K562 (cell line): ENCODE results near the gene BCL2L12. TPM values are rescaled to one million over a fixed set of nuclear protein-coding genes. Genes with fewer than 3 reads are reported as not detected.
A peak's percentile ranks its signal among the peaks of the same experiment; 100 is the strongest.

Source experiments
- DDX20 ChIP-seq: fragments of 450-650 bp; IDR thresholded peaks from 2 replicates; pipeline ENCODE4 v1.6.1; 2016; ENCODE audit warnings: missing genetic modification characterization, low read depth, mild to moderate bottlenecking, missing compliant biosample characterization, moderate library complexity
- HCFC1 ChIP-seq: IDR thresholded peaks from 2 replicates; pipeline ENCODE4 v1.6.1; 2012; ENCODE audit warnings: low read depth, low read length, improper control_type of control experiment
- HMG20B ChIP-seq: fragments of 250-450 bp; sonication (Bioruptor Pico); IDR thresholded peaks from 2 replicates; pipeline ENCODE4 v1.5.0; 2021; ENCODE audit warnings: mild to moderate bottlenecking
- KDM1A ChIP-seq, 2 experiments: fragments of 450-650 bp; IDR thresholded peaks; 2 replicates each; pipeline ENCODE4 v1.6.1; 2016; ENCODE audit warnings: mild to moderate bottlenecking in 2 of 2
- KDM2B ChIP-seq: fragments of 250-450 bp; sonication (Bioruptor Pico); IDR thresholded peaks from 2 replicates; pipeline ENCODE4 v1.8.0; 2021; ENCODE audit warnings: mild to moderate bottlenecking, moderate library complexity
- NCOA1 ChIP-seq: fragments of 450-650 bp; IDR thresholded peaks from 2 replicates; pipeline ENCODE4 v1.6.1; 2016; ENCODE audit warnings: low read depth
- PHF20 ChIP-seq: fragments of 450-650 bp; IDR thresholded peaks from 2 replicates; pipeline ENCODE4 v1.6.1; 2018; ENCODE audit not compliant: partially characterized antibody
- RBFOX2 ChIP-seq: fragments of 200-400 bp; formaldehyde crosslinking; IDR thresholded peaks from 2 replicates; pipeline ENCODE4 v1.6.1; 2017; ENCODE audit warnings: low read depth, mild to moderate bottlenecking, low read length, moderate library complexity
- RBM22 ChIP-seq: fragments of 200-400 bp; formaldehyde crosslinking; IDR thresholded peaks from 2 replicates; pipeline ENCODE4 v1.6.1; 2018; ENCODE audit warnings: low read length, low read depth; ENCODE audit not compliant: poor library complexity, severe bottlenecking
- SIN3A ChIP-seq, 2 experiments: fragments of 150-350 bp in 1 of 2; IDR thresholded peaks; 2 replicates each; pipeline ENCODE4 v1.6.1; 2011 to 2016; ENCODE audit warnings: borderline replicate concordance in 2 of 2, low read depth in 2 of 2, low read length in 2 of 2, mild to moderate bottlenecking in 2 of 2, moderate library complexity in 2 of 2; ENCODE audit not compliant: control insufficient read depth in 1 of 2
- SMARCA4 ChIP-seq: fragments of 450-650 bp; IDR thresholded peaks from 2 replicates; pipeline ENCODE4 v1.6.1; 2016
- ZNF197 ChIP-seq: fragments of 200-800 bp; sonication (Bioruptor generic); IDR thresholded peaks from 2 replicates; pipeline ENCODE4 v1.6.1; 2016; ENCODE audit warnings: low read depth, missing genetic modification characterization, missing compliant biosample characterization
- ZNF23 ChIP-seq: fragments of 250-450 bp; sonication (Bioruptor Pico); IDR thresholded peaks from 2 replicates; pipeline ENCODE4 v1.4.0; 2020; ENCODE audit warnings: mild to moderate bottlenecking
- polyA plus RNA-seq, 8 experiments: library from polyadenylated mRNA; depleted of rRNA in 4 of 8; stranded (reverse) in 5 of 8; unstranded in 3 of 8; fragments of >200 nt; fragmentation: Nextera tagmentation in 2 of 8; fragmentation: Illumina TruSeq in 1 of 8; extraction: Ambion mirVana in 2 of 8; extraction: Trizol in 1 of 8; gene quantifications; 2 replicates each; pipeline versions ENCODE4 v1.2.1 to v1.2.3, GENCODE V29; 2011 to 2014; ENCODE audit warnings: inconsistent platforms in 1 of 8, missing spikeins in 1 of 8
- total RNA-seq, 7 experiments: library from RNA; depleted of rRNA in 6 of 7; stranded (reverse); fragments of >200 nt in 6 of 7; fragmentation: Illumina TruSeq in 2 of 7; extraction: Trizol in 2 of 7; gene quantifications; 2 replicates each; pipeline versions ENCODE4 v1.2.1 to v1.2.3, GENCODE V29; 2011 to 2021; ENCODE audit warnings: low replicate concordance in 1 of 7
- TF ChIP-seq, protein P1 (sequence below): sonication (generic); formaldehyde crosslinking; IDR thresholded peaks from 2 replicates; pipeline ENCODE4 v1.4.0; 2020; ENCODE audit warnings: mild to moderate bottlenecking, missing genetic modification reagents
- TF ChIP-seq, protein P2 (sequence below): fragments of 250-450 bp; sonication (Bioruptor Pico); IDR thresholded peaks from 2 replicates; pipeline ENCODE4 v1.6.1; 2021; ENCODE audit warnings: mild to moderate bottlenecking
- TF ChIP-seq, protein P3 (sequence below): fragments of 250-450 bp; sonication (Bioruptor Pico); IDR thresholded peaks from 2 replicates; pipeline ENCODE4 v1.8.0; 2021; ENCODE audit warnings: moderate library complexity, mild to moderate bottlenecking, inconsistent platforms
- TF ChIP-seq, protein P4 (sequence below): fragments of 450-650 bp; IDR thresholded peaks from 2 replicates; pipeline ENCODE4 v1.6.1; 2016; ENCODE audit warnings: low read depth, mild to moderate bottlenecking, moderate library complexity
- TF ChIP-seq, protein P5 (sequence below): fragments of 450-650 bp; IDR thresholded peaks from 2 replicates; pipeline ENCODE4 v1.6.1; 2016; ENCODE audit warnings: mild to moderate bottlenecking

The BCL2L12 gene
- total and polyA plus RNA-seq, 9 of the 15 experiments (the other 6 are each of a cell fraction or from before 2014, with no cell fraction given): 7.4 to 263 (median 81.2) TPM

DNA sequence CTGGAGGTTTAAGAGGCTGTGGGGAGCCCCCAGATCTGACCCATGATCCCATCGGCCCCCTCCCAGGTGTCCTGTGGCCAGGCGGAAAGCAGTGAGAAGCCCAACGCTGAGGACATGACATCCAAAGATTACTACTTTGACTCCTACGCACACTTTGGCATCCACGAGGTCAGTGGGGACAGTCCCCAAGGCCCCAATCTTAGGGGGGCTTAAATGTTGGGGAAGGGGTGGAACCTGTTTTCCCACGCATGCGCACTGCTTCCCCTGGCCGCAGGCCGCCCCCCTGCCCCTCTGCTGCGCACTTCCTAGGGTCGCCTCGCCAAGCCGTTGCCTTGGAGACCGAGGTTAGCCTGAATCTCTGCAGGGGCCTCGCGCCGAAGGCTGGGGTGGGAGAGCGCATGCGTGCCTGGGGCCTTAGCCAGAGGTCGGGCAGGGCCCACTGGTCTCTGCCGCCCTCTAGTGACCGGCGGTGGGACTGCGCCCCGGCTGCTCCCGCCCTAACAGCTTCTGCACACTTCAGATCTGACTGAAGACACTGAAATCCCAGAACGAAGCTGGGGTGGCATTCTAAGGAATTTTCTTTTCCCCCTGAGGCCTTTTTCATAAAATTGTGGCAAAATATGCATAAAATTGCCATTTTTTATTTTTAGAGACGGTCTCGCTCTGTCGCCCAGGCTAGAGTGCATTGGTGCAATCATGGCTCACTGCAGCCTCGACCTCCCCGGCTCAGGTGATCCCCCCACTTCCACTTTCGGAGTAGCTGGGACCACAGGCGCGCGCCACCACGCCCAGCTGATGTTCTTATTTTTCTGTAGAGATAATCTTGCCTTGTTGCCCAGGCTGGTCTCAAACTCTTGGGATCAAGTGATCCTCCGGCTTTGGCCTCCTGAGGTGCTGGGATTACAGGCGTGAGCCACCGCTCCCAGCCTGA, 15.0 kb downstream of the BCL2L12 start (continued):
- TF ChIP-seq RBM22 (peak; percentile 62), HMG20B (CRISPR knock-in tag) (no peak), HCFC1 (0 out of 2 replicates have a peak, but pooled peaks have one; percentile 32), SIN3A (IDR thresholded peaks at IDR 0.05; ENCODE audit: borderline replicate concordance in 2 of 2, control insufficient read depth in 1 of 2, low read depth in 2 of 2, low read length in 2 of 2) (no peak; a peak in 1 of 4 replicates), NCOA1 (no peak), RBFOX2 (peak; percentile 58), ZNF197 (CRISPR knock-in tag) (no peak), PHF20 (no peak), KDM1A (IDR thresholded peaks at IDR 0.05) (peak; percentile 78 to 81; a peak in 3 of 4 replicates), SMARCA4 (no peak), DDX20 (no peak), KDM2B (CRISPR knock-in tag) (no peak), ZNF23 (CRISPR knock-in tag) (no peak)
- TF ChIP-seq, protein P1, sequence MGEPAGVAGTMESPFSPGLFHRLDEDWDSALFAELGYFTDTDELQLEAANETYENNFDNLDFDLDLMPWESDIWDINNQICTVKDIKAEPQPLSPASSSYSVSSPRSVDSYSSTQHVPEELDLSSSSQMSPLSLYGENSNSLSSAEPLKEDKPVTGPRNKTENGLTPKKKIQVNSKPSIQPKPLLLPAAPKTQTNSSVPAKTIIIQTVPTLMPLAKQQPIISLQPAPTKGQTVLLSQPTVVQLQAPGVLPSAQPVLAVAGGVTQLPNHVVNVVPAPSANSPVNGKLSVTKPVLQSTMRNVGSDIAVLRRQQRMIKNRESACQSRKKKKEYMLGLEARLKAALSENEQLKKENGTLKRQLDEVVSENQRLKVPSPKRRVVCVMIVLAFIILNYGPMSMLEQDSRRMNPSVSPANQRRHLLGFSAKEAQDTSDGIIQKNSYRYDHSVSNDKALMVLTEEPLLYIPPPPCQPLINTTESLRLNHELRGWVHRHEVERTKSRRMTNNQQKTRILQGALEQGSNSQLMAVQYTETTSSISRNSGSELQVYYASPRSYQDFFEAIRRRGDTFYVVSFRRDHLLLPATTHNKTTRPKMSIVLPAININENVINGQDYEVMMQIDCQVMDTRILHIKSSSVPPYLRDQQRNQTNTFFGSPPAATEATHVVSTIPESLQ (CRISPR knock-in tag): 0 out of 2 replicates have a peak, but pooled peaks have one; percentile 30
- TF ChIP-seq, protein P2, sequence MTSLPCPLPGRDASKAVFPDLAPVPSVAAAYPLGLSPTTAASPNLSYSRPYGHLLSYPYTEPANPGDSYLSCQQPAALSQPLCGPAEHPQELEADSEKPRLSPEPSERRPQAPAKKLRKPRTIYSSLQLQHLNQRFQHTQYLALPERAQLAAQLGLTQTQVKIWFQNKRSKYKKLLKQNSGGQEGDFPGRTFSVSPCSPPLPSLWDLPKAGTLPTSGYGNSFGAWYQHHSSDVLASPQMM: no peak
- TF ChIP-seq, protein P3, sequence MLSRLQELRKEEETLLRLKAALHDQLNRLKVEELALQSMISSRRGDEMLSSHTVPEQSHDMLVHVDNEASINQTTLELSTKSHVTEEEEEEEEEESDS (CRISPR knock-in tag): no peak
- TF ChIP-seq, protein P4, sequence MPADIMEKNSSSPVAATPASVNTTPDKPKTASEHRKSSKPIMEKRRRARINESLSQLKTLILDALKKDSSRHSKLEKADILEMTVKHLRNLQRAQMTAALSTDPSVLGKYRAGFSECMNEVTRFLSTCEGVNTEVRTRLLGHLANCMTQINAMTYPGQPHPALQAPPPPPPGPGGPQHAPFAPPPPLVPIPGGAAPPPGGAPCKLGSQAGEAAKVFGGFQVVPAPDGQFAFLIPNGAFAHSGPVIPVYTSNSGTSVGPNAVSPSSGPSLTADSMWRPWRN: no peak
- TF ChIP-seq, protein P5, sequence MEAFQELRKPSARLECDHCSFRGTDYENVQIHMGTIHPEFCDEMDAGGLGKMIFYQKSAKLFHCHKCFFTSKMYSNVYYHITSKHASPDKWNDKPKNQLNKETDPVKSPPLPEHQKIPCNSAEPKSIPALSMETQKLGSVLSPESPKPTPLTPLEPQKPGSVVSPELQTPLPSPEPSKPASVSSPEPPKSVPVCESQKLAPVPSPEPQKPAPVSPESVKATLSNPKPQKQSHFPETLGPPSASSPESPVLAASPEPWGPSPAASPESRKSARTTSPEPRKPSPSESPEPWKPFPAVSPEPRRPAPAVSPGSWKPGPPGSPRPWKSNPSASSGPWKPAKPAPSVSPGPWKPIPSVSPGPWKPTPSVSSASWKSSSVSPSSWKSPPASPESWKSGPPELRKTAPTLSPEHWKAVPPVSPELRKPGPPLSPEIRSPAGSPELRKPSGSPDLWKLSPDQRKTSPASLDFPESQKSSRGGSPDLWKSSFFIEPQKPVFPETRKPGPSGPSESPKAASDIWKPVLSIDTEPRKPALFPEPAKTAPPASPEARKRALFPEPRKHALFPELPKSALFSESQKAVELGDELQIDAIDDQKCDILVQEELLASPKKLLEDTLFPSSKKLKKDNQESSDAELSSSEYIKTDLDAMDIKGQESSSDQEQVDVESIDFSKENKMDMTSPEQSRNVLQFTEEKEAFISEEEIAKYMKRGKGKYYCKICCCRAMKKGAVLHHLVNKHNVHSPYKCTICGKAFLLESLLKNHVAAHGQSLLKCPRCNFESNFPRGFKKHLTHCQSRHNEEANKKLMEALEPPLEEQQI: no peak
